ENCODE results near the gene TBC1D10A. TPM values are rescaled to one million over a fixed set of nuclear protein-coding genes. Genes with fewer than 3 reads are reported as not detected.

Gene TBC1D10A, protein sequence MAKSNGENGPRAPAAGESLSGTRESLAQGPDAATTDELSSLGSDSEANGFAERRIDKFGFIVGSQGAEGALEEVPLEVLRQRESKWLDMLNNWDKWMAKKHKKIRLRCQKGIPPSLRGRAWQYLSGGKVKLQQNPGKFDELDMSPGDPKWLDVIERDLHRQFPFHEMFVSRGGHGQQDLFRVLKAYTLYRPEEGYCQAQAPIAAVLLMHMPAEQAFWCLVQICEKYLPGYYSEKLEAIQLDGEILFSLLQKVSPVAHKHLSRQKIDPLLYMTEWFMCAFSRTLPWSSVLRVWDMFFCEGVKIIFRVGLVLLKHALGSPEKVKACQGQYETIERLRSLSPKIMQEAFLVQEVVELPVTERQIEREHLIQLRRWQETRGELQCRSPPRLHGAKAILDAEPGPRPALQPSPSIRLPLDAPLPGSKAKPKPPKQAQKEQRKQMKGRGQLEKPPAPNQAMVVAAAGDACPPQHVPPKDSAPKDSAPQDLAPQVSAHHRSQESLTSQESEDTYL
- total RNA-seq = 15.5 and 16.0 TPM in 2 replicates

DNA sequence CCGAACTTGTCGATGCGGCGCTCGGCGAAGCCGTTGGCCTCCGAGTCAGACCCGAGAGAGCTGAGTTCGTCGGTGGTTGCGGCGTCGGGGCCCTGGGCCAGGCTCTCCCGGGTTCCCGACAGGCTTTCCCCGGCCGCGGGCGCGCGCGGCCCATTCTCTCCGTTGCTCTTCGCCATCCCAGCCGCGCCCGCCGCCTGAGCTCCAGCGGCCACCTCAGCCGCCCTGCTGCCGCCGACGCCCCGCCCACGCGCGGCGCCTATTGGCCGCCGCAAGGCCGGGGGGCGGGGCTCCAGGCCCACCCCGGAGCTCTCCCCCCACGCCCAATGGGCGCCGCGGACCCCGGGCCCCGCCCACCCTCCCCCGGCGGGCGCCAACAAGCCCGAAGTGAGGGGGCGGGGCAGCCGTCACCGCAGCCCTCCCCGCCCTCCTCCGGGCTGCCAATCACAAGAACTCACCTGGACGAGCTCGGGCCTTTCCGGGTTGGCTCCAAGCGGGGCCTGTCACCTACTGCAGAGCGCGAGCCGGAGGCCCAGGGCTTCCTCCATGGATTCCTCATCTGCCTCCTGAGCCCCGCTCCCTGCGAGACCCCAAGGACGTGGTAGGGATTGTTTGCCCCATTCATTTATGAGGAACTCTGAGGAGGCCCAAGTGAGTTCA, at the start of gene TBC1D10A:
TBC1D10A (minus strand) TSS at position 236 of the 657 bp plus-strand sequence; CDS start at position 176, 60 bp downstream.

DNA sequence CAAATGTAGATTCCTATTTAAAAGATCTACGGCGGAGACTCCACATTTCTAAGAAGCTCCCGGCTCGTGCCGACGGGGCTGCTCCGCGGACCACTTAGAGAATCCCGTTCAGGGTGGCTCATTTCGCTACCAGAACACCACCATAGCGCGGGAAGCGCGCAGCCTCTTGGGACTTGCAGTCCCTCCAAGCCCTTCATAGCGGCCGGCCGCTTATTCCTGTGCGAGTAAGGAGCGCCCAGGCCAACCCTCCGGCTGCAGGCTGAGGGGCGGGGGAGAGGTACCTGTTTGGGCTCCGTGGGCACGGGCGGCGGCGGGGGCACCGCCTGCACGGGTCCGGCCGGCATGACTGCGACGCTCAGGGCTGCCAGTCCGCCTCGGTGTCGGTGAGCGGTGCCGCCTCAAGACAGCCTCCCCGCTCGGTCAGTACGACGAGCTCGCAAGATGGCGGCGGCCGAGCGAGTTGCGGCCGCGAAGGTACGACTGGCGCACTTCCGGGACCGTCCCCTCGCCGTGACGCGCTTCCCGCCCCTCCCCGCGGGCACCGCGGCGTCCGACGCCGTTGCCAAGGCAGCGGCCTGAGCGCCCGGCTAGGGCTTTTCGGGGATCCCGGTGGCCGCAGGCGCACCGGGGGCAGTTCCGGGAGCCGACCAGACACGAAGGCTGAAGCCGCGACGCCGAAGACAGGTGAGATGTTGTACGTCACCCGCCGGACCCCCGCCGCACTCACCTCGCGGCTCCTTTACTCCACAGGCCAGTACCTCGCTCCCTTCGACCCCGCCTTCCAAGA, 29.9 kb upstream of the TBC1D10A start, which contains the start of the genes CCDC157 and SF3A1:
CCDC157 (plus strand) TSS at position 559 of the 787 bp plus-strand sequence. CDS start 8,994 bp downstream, outside the sequence.
SF3A1 (minus strand) TSS at position 446 of the 787 bp plus-strand sequence; CDS start at position 344, 102 bp downstream.

DNA sequence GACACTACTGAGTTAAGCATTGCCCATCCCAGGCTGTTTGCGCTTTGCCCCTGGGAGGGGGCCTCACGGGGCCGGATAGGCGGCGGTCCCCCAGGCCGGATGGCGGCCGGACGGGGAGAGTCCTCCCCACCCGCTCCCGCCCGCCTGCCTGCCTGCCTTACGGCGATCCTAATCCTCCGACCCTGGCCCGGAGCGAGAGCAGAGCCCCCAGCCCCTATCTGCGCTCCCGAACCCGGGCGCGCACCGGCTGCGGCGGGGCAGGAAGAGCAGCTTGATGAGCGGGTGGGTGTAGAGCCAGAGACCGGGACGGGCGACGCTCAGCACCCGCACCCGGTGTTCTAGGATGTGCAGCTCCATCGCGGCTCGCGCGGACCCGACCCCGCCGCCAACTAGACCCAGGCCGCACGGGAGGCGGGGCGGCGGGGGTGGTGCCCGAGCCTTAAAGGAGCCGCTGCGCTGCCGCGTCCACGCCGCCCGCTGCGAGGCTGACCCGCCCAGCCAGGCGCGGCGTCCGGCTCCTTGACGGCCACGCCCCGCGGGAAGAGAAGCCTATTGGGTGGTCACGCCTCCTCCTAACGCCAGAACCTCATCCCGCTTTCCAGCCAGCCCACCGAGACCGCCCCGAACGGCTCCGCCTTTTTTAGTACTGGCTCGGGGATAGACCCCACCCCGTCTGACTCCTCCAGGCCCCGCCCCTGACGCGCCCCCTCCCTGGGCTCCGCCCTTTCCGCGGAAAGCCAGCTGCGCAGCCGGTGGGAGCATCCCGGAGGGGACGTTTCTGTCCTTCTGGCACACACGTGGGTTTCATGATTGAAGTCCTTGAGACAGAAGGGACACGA, 37.4 kb downstream of the TBC1D10A start, which contains the start of gene CASTOR1:
CASTOR1 (minus strand) TSS at position 365 of the 839 bp plus-strand sequence; CDS start at position 357, 8 bp downstream.

DNA sequence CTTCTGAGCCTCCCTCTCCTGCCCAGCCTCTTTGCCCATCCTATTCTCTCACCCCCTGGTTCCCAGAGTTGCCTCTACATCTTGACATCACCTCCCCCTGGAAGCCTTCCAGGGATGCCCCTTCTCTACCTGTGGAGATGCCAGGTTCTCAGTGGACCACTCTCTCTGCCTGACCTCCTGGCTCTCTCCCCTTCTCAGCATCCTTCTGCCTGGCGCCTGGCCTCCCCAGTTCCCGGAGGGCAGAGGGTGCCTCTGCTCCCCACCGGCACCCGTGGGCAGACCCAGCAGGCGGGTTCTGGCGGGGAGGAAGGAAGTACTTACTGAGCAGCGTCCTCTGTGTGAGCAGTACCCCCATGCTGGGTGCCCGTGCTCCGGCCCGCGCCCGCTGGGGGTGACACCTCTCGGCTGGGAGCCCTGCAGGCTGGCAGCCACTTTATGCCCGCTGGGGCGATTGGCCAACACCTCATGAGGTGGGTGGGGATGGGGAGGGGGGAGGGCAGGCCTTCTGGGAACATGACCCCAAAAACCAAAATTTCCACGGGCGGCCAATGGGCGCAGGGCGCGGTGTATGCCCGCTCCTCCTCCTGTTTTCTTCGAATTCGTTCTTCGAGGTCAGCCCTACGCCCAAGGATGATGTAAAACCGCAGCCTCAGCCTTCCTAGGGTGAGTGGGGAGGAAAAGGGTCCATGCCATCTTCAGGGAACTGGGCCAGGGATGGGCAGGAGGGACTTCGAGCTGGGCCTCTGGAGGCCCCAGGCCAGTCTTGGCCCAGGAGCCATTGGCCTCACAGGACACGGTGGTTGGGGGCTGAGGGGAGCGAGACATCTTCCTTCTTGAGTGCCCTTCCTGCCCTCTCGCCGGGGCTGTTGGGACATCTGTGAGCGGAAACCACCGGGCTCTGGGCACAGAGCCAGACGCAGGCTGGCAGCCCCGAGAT, 60.0 kb downstream of the TBC1D10A start, which contains the start of gene OSM:
OSM (minus strand) TSS at position 407 of the 937 bp plus-strand sequence; CDS start at position 355, 52 bp downstream.

DNA sequence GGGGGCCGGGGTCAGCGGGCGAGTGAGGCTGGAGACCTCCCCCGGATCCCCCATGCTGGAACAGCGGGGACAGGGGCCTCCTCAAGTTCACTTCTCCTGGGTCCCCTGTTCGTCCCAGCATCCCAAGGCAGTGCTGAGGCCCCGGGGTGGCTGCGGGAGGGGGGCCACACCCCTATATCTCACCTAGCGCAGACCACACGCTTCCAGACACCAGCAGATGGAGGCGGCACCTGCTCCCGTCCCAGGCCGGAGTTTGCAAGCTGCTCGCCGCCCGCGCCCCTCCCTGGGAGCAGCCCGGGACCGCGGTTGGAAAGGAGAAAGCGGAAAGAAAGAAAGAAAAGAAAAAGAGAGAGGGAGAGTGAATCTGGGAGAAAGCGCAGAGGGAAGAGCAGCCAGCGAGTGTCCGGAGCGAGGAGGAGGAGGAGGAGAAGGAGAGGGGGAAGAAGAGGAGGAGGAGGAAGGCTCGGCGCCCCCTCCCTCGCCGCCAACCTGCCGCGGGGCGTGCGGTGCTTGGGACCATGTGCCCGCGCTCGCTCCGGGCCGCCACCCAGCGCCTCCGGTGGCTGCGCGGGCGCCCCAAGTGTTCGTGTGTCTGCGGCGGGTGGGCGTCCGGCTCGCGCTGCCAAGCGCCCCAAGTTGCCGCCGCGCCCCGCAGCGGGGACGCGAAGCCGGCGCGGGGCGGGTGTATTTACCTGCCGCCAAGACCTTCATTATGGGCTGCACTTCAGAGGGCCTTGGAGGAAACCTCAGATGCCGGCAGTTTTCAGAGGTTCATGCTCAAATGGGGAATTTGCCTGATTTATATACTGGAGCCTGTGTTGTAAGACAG, 80.5 kb downstream of the TBC1D10A start, which contains the start of gene LIF:
LIF (minus strand) TSS at position 775 of the 829 bp plus-strand sequence; CDS start at position 711, 64 bp downstream.

Other genes with a start within 250 kb of the TBC1D10A start
- gene HORMAD2, start 246.5 kb downstream of the TBC1D10A start, total RNA-seq = not detected in 2 replicates
- 16.5 and 23.8 TPM in 2 replicates for gene LIF, start 80.2 kb downstream of the TBC1D10A start, total RNA-seq
- not detected in 2 replicates for gene OSM, start 60.1 kb downstream of the TBC1D10A start, total RNA-seq
- 3.0 and 7.7 TPM in 2 replicates for gene CASTOR1, start 37.4 kb downstream of the TBC1D10A start, total RNA-seq
- gene SF3A1, start 30.0 kb upstream of the TBC1D10A start, total RNA-seq = 18.7 and 21.4 TPM in 2 replicates
- 1.6 and 2.5 TPM in 2 replicates for gene CCDC157, start 30.1 kb upstream of the TBC1D10A start, total RNA-seq
- gene RNF215, start 60.5 kb upstream of the TBC1D10A start, total RNA-seq = 24.1 and 36.1 TPM in 2 replicates
- gene SEC14L2, start 70.1 kb upstream of the TBC1D10A start, total RNA-seq = 20.2 and 33.5 TPM in 2 replicates
- 7.9 and 15.1 TPM in 2 replicates for gene MTFP1, start 98.8 kb upstream of the TBC1D10A start, total RNA-seq
- gene SEC14L3, start 145.1 kb upstream of the TBC1D10A start, total RNA-seq = not detected in 2 replicates
- 0.12 TPM in 1 of 2 replicates, not detected in the other for gene SEC14L4, start 178.8 kb upstream of the TBC1D10A start, total RNA-seq
- 1.4 and 1.7 TPM in 2 replicates for gene SEC14L6, start 219.8 kb upstream of the TBC1D10A start, total RNA-seq
- 0.11 TPM in 1 of 2 replicates, not detected in the other for gene GAL3ST1, start 247.7 kb upstream of the TBC1D10A start, total RNA-seq